ENCODE measurements around the gene CD52. TPM values are rescaled to one million over a fixed set of nuclear protein-coding genes. Genes with fewer than 3 reads are reported as not detected.

CD52 gene
- total and polyA plus RNA-seq, 2 of the 13 experiments (the other 11 are each of a cell fraction or from before 2014, with no cell fraction given): 0.32 TPM; not detected in 1

- TF ChIP-seq, protein P1, sequence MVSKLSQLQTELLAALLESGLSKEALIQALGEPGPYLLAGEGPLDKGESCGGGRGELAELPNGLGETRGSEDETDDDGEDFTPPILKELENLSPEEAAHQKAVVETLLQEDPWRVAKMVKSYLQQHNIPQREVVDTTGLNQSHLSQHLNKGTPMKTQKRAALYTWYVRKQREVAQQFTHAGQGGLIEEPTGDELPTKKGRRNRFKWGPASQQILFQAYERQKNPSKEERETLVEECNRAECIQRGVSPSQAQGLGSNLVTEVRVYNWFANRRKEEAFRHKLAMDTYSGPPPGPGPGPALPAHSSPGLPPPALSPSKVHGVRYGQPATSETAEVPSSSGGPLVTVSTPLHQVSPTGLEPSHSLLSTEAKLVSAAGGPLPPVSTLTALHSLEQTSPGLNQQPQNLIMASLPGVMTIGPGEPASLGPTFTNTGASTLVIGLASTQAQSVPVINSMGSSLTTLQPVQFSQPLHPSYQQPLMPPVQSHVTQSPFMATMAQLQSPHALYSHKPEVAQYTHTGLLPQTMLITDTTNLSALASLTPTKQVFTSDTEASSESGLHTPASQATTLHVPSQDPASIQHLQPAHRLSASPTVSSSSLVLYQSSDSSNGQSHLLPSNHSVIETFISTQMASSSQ (IDR thresholded peaks at IDR 0.05; ENCODE audit: low read depth): no peak
- TF ChIP-seq, protein P1 (CRISPR knock-in tag; IDR thresholded peaks at IDR 0.05; ENCODE audit: borderline replicate concordance): 0 out of 2 replicates have a peak, but pooled peaks have one; percentile 41
- TF ChIP-seq, protein P2, sequence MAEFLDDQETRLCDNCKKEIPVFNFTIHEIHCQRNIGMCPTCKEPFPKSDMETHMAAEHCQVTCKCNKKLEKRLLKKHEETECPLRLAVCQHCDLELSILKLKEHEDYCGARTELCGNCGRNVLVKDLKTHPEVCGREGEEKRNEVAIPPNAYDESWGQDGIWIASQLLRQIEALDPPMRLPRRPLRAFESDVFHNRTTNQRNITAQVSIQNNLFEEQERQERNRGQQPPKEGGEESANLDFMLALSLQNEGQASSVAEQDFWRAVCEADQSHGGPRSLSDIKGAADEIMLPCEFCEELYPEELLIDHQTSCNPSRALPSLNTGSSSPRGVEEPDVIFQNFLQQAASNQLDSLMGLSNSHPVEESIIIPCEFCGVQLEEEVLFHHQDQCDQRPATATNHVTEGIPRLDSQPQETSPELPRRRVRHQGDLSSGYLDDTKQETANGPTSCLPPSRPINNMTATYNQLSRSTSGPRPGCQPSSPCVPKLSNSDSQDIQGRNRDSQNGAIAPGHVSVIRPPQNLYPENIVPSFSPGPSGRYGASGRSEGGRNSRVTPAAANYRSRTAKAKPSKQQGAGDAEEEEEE (CRISPR knock-in tag; IDR thresholded peaks at IDR 0.05; ENCODE audit: borderline replicate concordance): no peak
- TF ChIP-seq AGO2 (optimal IDR thresholded peaks at IDR 0.05; ENCODE audit: low read depth, low read length) (peak; percentile 53), BCL3 (CRISPR knock-in tag; IDR thresholded peaks at IDR 0.05) (0 out of 2 replicates have a peak, but pooled peaks have one; percentile 23), PHF8 (CRISPR knock-in tag; IDR thresholded peaks at IDR 0.05) (no peak), U2AF2 (IDR thresholded peaks at IDR 0.05; ENCODE audit: low read depth, low read length) (no peak), HNRNPLL (IDR thresholded peaks at IDR 0.05; ENCODE audit: low read depth, low read length, poor library complexity, severe bottlenecking) (peak; percentile 15), SP4 (CRISPR knock-in tag; IDR thresholded peaks at IDR 0.05) (0 out of 2 replicates have a peak, but pooled peaks have one; percentile 12), SMAD9 (CRISPR knock-in tag; IDR thresholded peaks at IDR 0.05) (no peak), SP140L (CRISPR knock-in tag; IDR thresholded peaks at IDR 0.05; ENCODE audit: borderline replicate concordance) (no peak), HNRNPL (IDR thresholded peaks at IDR 0.05; ENCODE audit: low read depth, low read length) (peak; percentile 77), ATF7-NPFF (CRISPR knock-in tag; IDR thresholded peaks at IDR 0.05; ENCODE audit: low read depth) (0 out of 2 replicates have a peak, but pooled peaks have one; percentile 28), E2F5 (CRISPR knock-in tag; conservative IDR thresholded peaks at IDR 0.05) (no peak), ZNF564 (CRISPR knock-in tag; IDR thresholded peaks at IDR 0.05) (no peak), ZNF777 (CRISPR knock-in tag; IDR thresholded peaks at IDR 0.05) (no peak), ZNF230 (CRISPR knock-in tag; IDR thresholded peaks at IDR 0.05) (0 out of 2 replicates have a peak, but pooled peaks have one; percentile 59), SMC3 (IDR thresholded peaks at IDR 0.05; ENCODE audit: low read length) (peak; percentile 49), GTF2F1 (IDR thresholded peaks at IDR 0.05; ENCODE audit: low read length) (no peak)
- TF ChIP-seq, protein P3, sequence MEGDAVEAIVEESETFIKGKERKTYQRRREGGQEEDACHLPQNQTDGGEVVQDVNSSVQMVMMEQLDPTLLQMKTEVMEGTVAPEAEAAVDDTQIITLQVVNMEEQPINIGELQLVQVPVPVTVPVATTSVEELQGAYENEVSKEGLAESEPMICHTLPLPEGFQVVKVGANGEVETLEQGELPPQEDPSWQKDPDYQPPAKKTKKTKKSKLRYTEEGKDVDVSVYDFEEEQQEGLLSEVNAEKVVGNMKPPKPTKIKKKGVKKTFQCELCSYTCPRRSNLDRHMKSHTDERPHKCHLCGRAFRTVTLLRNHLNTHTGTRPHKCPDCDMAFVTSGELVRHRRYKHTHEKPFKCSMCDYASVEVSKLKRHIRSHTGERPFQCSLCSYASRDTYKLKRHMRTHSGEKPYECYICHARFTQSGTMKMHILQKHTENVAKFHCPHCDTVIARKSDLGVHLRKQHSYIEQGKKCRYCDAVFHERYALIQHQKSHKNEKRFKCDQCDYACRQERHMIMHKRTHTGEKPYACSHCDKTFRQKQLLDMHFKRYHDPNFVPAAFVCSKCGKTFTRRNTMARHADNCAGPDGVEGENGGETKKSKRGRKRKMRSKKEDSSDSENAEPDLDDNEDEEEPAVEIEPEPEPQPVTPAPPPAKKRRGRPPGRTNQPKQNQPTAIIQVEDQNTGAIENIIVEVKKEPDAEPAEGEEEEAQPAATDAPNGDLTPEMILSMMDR (CRISPR knock-in tag; IDR thresholded peaks at IDR 0.05): peak; percentile 64
These were observed 32.2 kb upstream of the CD52 start (continued) for GRCh38 chr1:26285366-26286063.

Measured in HepG2 (cell line).